SU-DHL-6 (cell line): ENCODE results near the gene CERS6.

ENCODE experiments used
- H2AFZ ChIP-seq: fragments of 200-600 bp; sonication (generic); 2 replicates; pipeline ENCODE4 v1.6.1; 2014; ENCODE audit warnings: low read depth, mild to moderate bottlenecking, moderate library complexity, mixed read lengths, antibody characterized with exemption, low read length; ENCODE audit not compliant: severe bottlenecking
- H3F3A ChIP-seq: fragments of 200-600 bp; shearing (Covaris generic); 2 replicates; pipeline ENCODE4 v1.6.0; 2016; ENCODE audit warnings: antibody characterized with exemption, mild to moderate bottlenecking; ENCODE audit not compliant: insufficient read depth
- H3K27ac ChIP-seq: fragments of 200-600 bp; sonication (generic); 2 replicates; pipeline ENCODE4 v1.5.1; 2016; ENCODE audit warnings: low read depth, mild to moderate bottlenecking, low read length, moderate library complexity, mixed read lengths
- H3K27me3 ChIP-seq: fragments of 200-600 bp; sonication (generic), shearing (Covaris generic); 2 replicates; pipeline ENCODE4 v1.6.0; 2014; ENCODE audit warnings: mild to moderate bottlenecking, low read length
- H3K36me3 ChIP-seq: fragments of 200-600 bp; sonication (generic); 2 replicates; pipeline ENCODE4 v1.6.1; 2014; ENCODE audit warnings: mild to moderate bottlenecking, low read length, mixed read lengths
- H3K4me2 ChIP-seq: fragments of 300-600, 200-600 bp; shearing (Covaris generic), sonication (generic); 2 replicates; pipeline ENCODE4 v1.6.0; 2014; ENCODE audit warnings: low read length, low read depth, mild to moderate bottlenecking; ENCODE audit not compliant: poor library complexity, severe bottlenecking
- H3K4me3 ChIP-seq: fragments of 200-600 bp; sonication (generic); 2 replicates; pipeline ENCODE4 v1.5.1; 2014; ENCODE audit warnings: antibody characterized with exemption, low read length, mild to moderate bottlenecking, mixed read lengths; ENCODE audit not compliant: insufficient read depth, poor library complexity, severe bottlenecking
- H3K79me2 ChIP-seq: fragments of 200-600 bp; sonication (generic); 2 replicates; pipeline ENCODE4 v1.6.1; 2014; ENCODE audit warnings: mild to moderate bottlenecking, low read length, moderate library complexity; ENCODE audit not compliant: insufficient read depth
- H3K9ac ChIP-seq: fragments of 200-600 bp; sonication (generic); 2 replicates; pipeline ENCODE4 v1.7.0; 2014; ENCODE audit warnings: mild to moderate bottlenecking, low read length
- H3K9me2 ChIP-seq: fragments of 200-600 bp; sonication (generic); replicated peaks from 2 replicates; pipeline ENCODE4 v1.6.1; 2014; ENCODE audit warnings: low read length; ENCODE audit not compliant: insufficient read depth
- H3K9me3 ChIP-seq: fragments of 200-600 bp; sonication (generic); 2 replicates; pipeline ENCODE4 v1.6.1; 2014; ENCODE audit warnings: low read length, mixed read lengths; ENCODE audit not compliant: insufficient read depth
- H4K20me1 ChIP-seq: fragments of 200-600 bp; sonication (generic); 2 replicates; pipeline ENCODE4 v1.6.1; 2014; ENCODE audit warnings: low read depth, mild to moderate bottlenecking, antibody characterized with exemption, low read length, moderate library complexity, mixed read lengths
- CTCF ChIP-seq: fragments of 200-600 bp; sonication (generic); IDR thresholded peaks from one replicate; pipeline ENCODE4 v1.5.1; 2017; ENCODE audit warnings: antibody characterized with exemption, mild to moderate bottlenecking, low read length, moderate library complexity; ENCODE audit not compliant: insufficient read depth, poor library complexity, severe bottlenecking
- EZH2phosphoT487 ChIP-seq: fragments of 200-600 bp; sonication (generic), shearing (Covaris generic); conservative IDR thresholded peaks from 2 replicates; pipeline ENCODE4 v1.6.1; 2018; ENCODE audit warnings: mild to moderate bottlenecking, antibody characterized with exemption, low read length, moderate library complexity, mixed read lengths

Gene CERS6

GRCh38 chr2:168494190-168494711 lies 38.2 kb downstream of the CERS6 start:
- no peak overlapping the region for H2AFZ ChIP-seq
- no peaks in the 10 kb centered on the region for H3F3A ChIP-seq
- H3K9ac ChIP-seq, result no peak overlapping the region
- no peaks in the 10 kb centered on the region for H3K9me3 ChIP-seq
- no peak overlapping the region for H3K4me2 ChIP-seq
- H3K4me3 ChIP-seq, result no peak overlapping the region
- no peaks in the 10 kb centered on the region for H4K20me1 ChIP-seq
- H3K27ac ChIP-seq, result no peak overlapping the region
- H3K9me2 ChIP-seq, result no peaks in the 10 kb centered on the region
- peak; percentile 15 for TF ChIP-seq CTCF
- TF ChIP-seq EZH2phosphoT487, result no peak
- no peaks in the 10 kb centered on the region for H3K27me3 ChIP-seq
- H3K36me3 ChIP-seq, result no peaks in the 10 kb centered on the region
- no peaks in the 10 kb centered on the region for H3K79me2 ChIP-seq

GRCh38 chr2:168495524-168495923 lies 39.5 kb downstream of the CERS6 start:
- Histone ChIP-seq H3K4me3 (no peak overlapping the region), H3K9me2 (no peaks in the 10 kb centered on the region), H3K9me3 (no peaks in the 10 kb centered on the region), H4K20me1 (no peaks in the 10 kb centered on the region), H3K27ac (no peak overlapping the region), H3F3A (no peaks in the 10 kb centered on the region), H3K79me2 (no peaks in the 10 kb centered on the region), H3K27me3 (no peaks in the 10 kb centered on the region), H3K36me3 (no peaks in the 10 kb centered on the region), H3K4me2 (no peak overlapping the region), H3K9ac (no peak overlapping the region), H2AFZ (no peak overlapping the region)
- TF ChIP-seq EZH2phosphoT487 (no peak), CTCF (no peak)

GRCh38 chr2:168496906-168497305 lies 40.8 kb downstream of the CERS6 start:
- no peak overlapping the region for H3K4me2 ChIP-seq
- no peak overlapping the region for H3K27ac ChIP-seq
- no peaks in the 10 kb centered on the region for H4K20me1 ChIP-seq
- no peak for TF ChIP-seq EZH2phosphoT487
- TF ChIP-seq CTCF, result no peak
- no peak overlapping the region for H3K4me3 ChIP-seq
- H3K36me3 ChIP-seq, result no peaks in the 10 kb centered on the region
- H3F3A ChIP-seq, result no peaks in the 10 kb centered on the region
- H3K9me3 ChIP-seq, result no peaks in the 10 kb centered on the region
- no peak overlapping the region for H3K9ac ChIP-seq
- H3K27me3 ChIP-seq, result no peaks in the 10 kb centered on the region
- H3K9me2 ChIP-seq, result no peaks in the 10 kb centered on the region
- no peak overlapping the region for H2AFZ ChIP-seq
- no peaks in the 10 kb centered on the region for H3K79me2 ChIP-seq
